Lower lobe of right lung (tissue), 2 donors: Measurements from ENCODE around the gene ATP8B3. TPM values are rescaled to one million over a fixed set of nuclear protein-coding genes. Genes with fewer than 3 reads are reported as not detected.

Experiments
- ATAC-seq, 2 donors: fragments of 200-7000 bp; cut with Tn5 transposase; one replicate each; pipeline ENCODE4 v1.9.1; 2020 to 2022; ENCODE audit warnings: mild to moderate bottlenecking in 2 of 2, moderate library complexity in 2 of 2
- DNase-seq: peaks from one replicate; pipeline ENCODE4 v3.0.0-alpha.2; 2020
- H3K27ac ChIP-seq: fragments of 200-600 bp; one replicate; pipeline ENCODE4 v1.8.0; 2022
- H3K27me3 ChIP-seq: fragments of 200-600 bp; one replicate; pipeline ENCODE4 v1.8.0; 2022; ENCODE audit warnings: low read depth
- H3K36me3 ChIP-seq: fragments of 200-600 bp; one replicate; pipeline ENCODE4 v1.8.0; 2022; ENCODE audit warnings: mild to moderate bottlenecking
- H3K4me1 ChIP-seq: fragments of 200-600 bp; one replicate; pipeline ENCODE4 v1.8.0; 2022
- H3K4me3 ChIP-seq: fragments of 200-600 bp; one replicate; pipeline ENCODE4 v1.8.0; 2022; ENCODE audit warnings: mild to moderate bottlenecking
- H3K9me3 ChIP-seq: fragments of 200-600 bp; one replicate; pipeline ENCODE4 v1.8.0; 2022
- intact Hi-C: fragments of 100-400 bp; cut with DNase I; formaldehyde crosslinking; loops from one replicate; pipeline ENCODE4 v1.11.0; 2022
- total RNA-seq: library from RNA; stranded (reverse); fragmentation: NEBNext Ultra II Directional; extraction: Animal tissue kit (Norgen Biotek cat#: 25700); gene quantifications from one replicate; pipeline ENCODE4 v1.2.1, GENCODE V29; 2021
- TF ChIP-seq, protein P1 (sequence below): fragments of 200-600 bp; IDR thresholded peaks from one replicate; pipeline ENCODE4 v1.8.0; 2022; ENCODE audit warnings: antibody characterized with exemption, mild to moderate bottlenecking
- donor health status: DM: no; HTN: yes; CAD: no; lungs with severe emphysema.

ATP8B3 gene
- total RNA-seq, 1 donor from 2014 or later = 2.1 TPM

DNA sequence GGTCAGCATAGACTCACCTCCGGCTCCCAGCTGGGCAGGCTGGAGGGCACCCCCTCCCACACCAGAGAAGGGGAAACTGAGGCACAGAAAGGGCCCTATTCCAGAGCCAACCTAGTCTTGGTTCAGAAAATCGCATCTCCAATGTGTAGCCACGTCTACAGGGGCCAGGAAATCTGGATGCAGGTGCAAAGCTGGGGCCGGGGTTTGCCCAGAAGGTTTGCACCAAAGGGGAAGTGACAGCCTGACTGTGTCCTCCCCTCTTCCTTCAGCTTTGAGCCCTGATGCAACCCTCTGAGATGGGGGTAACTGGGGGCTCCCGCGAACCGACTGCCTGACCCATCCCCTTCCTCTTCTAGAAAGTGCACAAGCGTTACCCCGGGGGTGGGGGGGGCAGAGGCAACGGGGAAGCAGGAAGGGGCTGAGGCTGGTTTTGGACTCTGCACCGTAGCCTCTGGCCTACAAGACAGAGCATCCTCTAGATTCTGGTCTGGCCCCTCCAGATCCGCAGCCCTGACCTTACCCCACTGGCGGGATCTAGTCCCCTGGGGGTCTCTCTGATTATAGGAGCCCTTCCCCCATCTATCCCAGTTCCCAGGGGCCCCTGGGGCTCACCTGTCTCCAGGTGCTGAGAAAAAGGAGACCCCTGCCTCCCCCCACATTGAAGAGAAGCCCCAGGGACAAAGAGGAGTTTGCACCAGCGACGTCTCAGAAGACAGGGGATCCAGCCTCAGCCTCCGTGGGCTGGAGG, 59.9 kb downstream of the ATP8B3 start:
- peaks cover 26% of the 10 kb centered on the region for H3K4me1 ChIP-seq
- H3K36me3 ChIP-seq = no peaks in the 10 kb centered on the region
- H3K9me3 ChIP-seq = no peaks in the 10 kb centered on the region
- TF ChIP-seq, protein P1, sequence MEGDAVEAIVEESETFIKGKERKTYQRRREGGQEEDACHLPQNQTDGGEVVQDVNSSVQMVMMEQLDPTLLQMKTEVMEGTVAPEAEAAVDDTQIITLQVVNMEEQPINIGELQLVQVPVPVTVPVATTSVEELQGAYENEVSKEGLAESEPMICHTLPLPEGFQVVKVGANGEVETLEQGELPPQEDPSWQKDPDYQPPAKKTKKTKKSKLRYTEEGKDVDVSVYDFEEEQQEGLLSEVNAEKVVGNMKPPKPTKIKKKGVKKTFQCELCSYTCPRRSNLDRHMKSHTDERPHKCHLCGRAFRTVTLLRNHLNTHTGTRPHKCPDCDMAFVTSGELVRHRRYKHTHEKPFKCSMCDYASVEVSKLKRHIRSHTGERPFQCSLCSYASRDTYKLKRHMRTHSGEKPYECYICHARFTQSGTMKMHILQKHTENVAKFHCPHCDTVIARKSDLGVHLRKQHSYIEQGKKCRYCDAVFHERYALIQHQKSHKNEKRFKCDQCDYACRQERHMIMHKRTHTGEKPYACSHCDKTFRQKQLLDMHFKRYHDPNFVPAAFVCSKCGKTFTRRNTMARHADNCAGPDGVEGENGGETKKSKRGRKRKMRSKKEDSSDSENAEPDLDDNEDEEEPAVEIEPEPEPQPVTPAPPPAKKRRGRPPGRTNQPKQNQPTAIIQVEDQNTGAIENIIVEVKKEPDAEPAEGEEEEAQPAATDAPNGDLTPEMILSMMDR = no peak
- no peak for DNase-seq
- H3K27ac ChIP-seq = no peak overlapping the region
- intact Hi-C loops = no loop called here
- no peak overlapping the region for H3K4me3 ChIP-seq
- ATAC-seq = no peak
- H3K27me3 ChIP-seq = peaks cover 87% of the 10 kb centered on the region

DNA sequence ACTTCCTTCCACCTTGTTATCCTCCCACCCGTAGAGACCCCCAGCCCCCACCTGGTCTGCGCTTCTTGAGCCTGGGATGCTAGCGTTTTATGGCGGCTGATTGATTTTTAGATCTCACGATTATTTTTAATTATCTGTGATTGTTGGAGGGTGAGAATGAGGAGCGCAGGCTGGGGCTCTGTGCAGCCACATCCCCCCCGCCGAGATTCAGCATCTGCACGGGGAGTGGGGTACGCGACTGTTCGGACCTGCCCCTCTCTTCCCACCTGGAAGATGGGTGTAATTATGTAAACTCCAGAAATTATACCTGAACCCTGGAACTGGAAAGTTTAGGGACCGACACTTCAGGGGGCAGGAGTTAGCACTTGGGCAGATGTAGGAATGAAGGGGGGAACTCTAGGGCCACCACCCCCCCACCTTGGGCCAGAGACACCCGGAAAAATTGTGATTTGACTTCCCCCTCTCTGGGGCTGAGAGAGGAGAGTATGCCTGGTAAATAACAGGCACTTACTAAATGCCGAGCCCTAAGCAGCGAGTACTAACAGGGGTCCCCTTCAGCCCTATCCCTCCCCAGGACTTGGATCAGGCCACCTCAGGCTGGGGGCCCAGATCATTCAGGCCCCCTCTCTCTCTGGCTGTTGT, 60.6 kb downstream of the ATP8B3 start:
- no peak for DNase-seq
- ATAC-seq = no peak
- H3K27me3 ChIP-seq = peaks cover 86% of the 10 kb centered on the region
- intact Hi-C loops = no loop called here
- no peak overlapping the region for H3K4me3 ChIP-seq
- TF ChIP-seq, protein P1 = no peak
- no peaks in the 10 kb centered on the region for H3K36me3 ChIP-seq
- no peaks in the 10 kb centered on the region for H3K9me3 ChIP-seq
- H3K27ac ChIP-seq = no peak overlapping the region
- H3K4me1 ChIP-seq = peaks cover 23% of the 10 kb centered on the region

DNA sequence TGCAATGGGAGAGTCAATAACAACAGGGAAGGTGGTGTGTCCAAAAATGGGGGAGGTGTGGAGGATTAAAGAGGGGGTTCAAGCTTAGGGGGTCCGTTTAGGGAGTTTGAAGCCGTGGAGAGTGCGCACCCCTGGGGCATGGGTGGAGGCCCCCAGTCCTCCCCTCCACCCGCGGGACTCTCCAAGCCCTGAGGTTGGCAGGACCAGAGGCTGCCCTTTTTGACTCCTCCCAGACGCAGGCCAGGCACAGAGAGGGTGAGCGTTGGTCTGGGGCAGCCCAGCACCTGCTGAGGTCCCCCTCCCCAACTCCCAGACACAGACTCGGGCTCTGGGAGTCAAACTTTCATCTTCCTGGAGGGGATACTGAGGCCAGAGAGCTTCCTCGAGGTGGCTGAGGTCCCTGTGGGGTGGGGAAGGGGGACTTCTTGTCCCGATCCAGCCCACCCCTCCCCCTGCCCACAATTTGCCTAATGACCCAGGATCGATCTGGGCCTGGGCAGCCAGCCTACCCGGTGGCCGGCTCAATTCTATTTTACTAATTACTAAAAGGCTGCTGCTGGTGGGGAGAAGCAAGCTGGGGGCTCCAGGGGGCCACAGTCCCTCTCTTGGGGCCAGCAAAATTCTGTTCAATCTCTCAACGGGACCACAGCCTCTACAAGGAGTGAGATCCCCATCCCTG, 61.6 kb downstream of the ATP8B3 start:
- peaks cover 80% of the 10 kb centered on the region for H3K27me3 ChIP-seq
- intact Hi-C loops = no loop called here
- DNase-seq (no peak), ATAC-seq (no peak)
- peaks cover 23% of the 10 kb centered on the region for H3K4me1 ChIP-seq
- no peaks in the 10 kb centered on the region for H3K36me3 ChIP-seq
- no peaks in the 10 kb centered on the region for H3K9me3 ChIP-seq
- no peak overlapping the region for H3K4me3 ChIP-seq
- H3K27ac ChIP-seq = no peak overlapping the region
- TF ChIP-seq, protein P1 = no peak

DNA sequence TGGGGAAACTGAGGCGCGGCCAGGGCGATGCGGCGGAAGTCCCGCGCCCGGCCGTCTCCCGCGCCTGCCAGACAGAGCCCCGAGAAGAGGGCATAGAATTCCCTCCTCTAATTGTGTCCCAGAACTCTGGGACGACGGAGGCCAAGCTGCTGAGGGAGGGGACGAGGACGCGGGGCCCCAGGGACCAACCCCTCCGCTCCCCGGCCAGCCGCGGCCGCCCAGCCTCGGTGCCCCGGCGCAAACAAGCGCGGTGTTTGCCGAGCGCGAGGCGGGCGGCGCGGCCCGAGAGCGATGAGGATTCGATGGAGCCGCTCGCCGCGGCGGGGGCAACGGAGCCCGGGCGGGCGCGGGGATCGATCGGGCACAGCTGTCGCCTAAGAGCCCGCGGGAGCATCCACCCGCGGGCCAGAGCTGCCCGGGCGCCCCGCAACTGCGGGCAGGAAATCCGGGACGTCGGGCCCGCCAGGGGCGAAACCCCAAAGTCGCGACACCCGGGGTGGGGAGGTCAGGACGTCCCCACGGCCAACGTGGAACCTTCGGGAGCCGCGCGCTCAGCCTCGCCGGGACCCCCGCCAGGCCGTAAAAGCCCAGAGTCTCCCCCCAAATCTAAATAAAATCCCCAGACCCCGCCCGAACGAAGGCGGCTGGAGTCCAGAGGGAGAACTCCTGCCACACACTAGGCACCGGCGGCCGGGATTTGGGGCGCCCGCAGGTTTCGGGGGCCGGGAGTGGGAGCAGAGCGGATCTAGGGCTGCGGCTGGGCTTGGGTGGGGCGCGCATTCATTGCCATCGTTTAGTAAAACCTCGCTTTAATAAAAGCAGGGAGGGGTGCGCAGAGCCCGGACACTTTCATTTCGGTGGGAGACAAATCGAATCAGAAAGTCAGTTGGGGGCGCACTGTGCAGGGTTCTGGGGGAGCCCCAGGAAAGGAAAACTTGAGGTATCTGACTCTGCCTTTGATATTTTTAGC, 62.4 kb downstream of the ATP8B3 start:
- intact Hi-C loops = no loop called here
- no peak for DNase-seq
- H3K4me3 ChIP-seq = peak overlapping the region; percentile 18

More for the DNA sequence above, 62.4 kb downstream of the ATP8B3 start:
- no peaks in the 10 kb centered on the region for H3K9me3 ChIP-seq
- no peak for ATAC-seq
- H3K36me3 ChIP-seq = no peaks in the 10 kb centered on the region
- TF ChIP-seq, protein P1 = no peak
- H3K4me1 ChIP-seq = peaks cover 23% of the 10 kb centered on the region
- H3K27ac ChIP-seq = no peak overlapping the region
- peaks cover 80% of the 10 kb centered on the region for H3K27me3 ChIP-seq
